ENCODE measurements around the gene MEF2B.
A peak's percentile ranks its signal among the peaks of the same experiment; 100 is the strongest.
"Not testable (repeated sequence)": the region's sequence is repeated elsewhere in the genome, so short reads cannot be mapped to it uniquely, and the experiment has no call there.

MEF2B gene

DNA sequence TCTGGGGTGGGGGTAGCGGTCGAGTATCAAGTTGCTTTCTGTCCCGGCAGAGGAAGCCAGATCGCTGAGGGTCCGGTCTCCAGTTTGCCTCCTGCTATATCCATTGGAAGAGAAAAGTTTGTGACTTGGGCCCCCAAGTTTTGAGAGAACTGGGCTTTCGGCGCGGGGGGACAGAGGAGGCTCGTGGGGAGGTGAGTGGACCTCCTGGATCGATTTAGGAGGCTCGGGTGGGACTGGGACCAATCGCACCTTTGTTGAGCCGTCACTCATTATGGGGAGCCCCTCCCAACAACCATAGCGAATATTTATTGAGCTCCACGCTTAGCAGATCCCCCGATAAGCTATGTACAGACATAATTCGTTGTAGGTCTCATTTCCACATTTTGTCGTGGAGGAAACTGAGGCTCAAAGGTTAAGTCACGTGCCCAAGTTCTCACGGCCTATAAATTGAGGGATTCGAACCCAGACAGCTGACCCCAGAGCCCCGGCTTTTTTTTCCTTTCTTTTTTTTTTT lies 22.9 kb upstream of the MEF2B start:
- DNase-seq: no peak

DNA sequence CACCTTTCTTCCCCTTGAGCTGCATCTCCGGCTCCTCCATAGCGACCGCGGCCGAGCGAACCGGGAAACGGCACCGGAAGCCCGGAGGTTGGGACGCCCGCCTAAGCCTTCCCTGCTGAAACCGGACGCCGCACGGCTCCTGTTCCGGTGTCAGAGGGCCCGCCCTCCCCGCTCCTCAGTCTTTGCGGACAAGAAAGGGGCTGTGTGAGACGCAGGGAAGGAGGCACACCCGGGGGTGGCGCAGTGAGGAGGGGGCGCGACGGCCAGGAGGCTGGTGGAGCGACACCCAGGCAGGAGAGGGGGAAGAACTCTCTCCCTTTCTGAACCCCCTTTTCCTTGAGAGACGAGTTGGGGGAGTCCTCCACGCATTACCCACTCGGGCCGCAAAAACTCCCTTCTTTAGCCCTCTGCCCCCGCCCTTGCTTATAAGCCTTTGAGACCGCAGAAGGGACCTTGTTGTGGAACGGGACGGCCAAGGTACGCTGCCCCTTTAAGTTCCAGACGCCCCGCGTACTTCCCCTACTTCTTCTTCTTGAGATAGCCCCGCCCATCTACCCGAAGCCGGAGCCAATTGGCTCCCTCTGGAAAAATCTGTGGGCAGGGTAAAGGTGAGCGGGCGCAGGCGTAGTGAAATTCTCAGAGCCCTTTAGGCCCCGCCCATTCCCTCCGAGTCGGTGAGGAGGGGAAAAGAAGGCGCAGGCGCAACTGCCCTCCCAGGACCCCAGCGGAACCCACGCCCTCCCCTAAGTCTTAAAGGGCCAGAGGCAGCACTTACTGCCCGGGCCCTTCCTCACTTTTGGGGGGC lies 22.2 kb upstream of the MEF2B start, which contains the start of the genes BORCS8 and RFXANK:
Gene BORCS8, minus strand, starts transcription at position 75 of the 805 bp plus-strand sequence. Its CDS starts 35 bp downstream, at position 40.
Gene RFXANK, plus strand, starts transcription at position 181 of the 805 bp plus-strand sequence. CDS start 1,689 bp downstream, outside the sequence.
- DNase-seq: peak; percentile 99

DNA sequence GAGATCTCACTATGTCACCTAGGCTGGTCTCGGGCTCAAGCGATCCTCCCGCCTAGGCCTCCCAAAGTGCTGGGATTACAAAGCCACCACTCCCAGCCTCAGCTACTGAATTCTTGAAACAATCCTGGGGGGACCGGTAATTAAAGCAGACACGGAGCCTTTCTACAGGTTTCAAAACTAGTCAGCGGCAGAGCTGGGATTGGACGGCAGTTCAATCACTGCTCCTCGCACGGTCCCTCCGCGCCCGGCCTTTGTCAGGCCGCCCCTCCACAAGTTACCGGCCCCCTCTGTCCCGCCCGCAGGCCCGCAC lies 21.7 kb upstream of the MEF2B start:
- no peak for DNase-seq

DNA sequence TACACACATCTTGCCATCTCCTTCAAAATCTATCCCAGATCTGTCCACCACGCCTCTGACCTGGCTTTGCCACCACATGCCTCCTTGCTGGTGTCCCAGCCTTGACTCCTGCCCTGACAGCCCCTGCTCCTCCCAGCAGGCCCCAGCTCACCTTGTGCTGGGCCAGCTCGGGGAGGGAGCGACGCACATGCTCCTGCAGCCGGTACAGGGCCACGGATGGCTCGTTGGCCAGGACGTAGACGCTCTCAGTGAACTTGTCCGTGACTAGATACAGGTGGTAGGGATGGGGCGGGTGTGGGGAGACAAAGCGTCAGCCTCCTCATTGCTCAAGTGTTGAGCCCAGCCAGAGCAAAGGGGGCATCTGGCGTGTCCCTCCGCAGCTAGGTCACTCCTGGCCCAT lies 16.7 kb upstream of the MEF2B start:
- no peak for DNase-seq

DNA sequence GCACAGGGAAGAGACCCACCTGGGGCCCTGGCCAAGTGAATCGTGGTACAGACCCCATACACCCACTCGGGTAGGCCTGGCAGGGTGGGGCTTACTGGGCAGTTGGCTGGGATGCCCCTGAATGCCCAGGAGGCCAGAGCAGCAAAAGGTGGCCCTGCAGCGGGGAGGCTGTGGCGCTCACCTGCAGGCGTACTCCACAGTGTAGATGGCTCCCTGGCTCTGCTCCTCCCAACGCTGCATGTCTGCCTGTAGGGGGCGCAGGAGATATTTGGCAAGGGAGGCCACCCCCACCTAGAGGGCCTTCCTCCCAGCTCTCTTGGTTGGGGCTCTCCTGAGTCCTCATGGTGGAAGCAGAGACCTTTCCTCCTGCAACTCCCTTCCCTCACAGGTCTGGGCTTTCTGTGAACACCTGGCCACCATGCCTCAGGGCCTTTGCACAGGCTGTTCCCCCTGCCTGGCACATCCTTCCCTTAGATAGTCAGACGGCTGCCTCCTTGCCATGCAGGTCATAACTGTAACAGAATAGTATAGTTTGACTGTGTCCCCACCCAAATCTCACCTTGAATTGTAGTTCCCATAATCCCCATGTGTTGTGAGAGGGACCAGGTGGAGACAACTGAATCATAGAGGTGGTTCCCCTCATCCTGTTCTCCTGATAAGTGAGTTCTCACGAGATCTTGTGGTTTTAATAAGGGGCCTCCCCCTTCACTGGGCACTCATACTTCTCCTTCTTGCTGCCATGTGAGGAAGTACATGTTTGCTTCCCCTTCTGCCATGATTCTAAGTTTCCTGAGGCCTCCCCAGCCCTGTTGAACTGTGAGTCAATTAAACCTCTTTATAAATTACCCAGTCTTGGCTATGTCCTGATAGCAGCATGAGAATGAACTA lies 16.0 kb upstream of the MEF2B start:
- DNase-seq: peak; percentile 75

DNA sequence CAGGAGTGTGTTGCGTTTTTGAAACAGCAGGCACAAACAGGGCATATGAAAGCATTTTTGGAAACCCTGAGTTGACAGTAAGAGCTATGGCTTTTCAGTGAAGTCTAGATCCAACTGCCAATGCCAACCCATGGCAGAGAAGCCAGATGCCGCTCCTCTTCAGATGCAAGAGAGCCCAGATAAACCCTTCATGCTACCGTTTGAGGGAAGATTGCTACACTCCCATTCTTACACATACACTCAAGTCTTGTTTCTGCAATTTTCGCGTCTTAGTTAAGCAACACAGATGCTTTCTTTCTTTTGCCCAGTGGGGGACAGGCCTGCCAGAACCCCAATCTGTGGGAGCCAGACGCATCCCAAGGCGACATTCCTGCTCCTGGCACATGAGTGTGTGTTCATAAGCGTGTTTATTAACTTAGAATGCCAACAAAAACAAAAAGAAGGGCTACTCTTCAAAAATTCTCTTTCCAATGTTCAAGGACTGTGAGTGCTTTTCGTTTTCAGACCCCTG lies 11.5 kb upstream of the MEF2B start:
- DNase-seq: no peak

DNA sequence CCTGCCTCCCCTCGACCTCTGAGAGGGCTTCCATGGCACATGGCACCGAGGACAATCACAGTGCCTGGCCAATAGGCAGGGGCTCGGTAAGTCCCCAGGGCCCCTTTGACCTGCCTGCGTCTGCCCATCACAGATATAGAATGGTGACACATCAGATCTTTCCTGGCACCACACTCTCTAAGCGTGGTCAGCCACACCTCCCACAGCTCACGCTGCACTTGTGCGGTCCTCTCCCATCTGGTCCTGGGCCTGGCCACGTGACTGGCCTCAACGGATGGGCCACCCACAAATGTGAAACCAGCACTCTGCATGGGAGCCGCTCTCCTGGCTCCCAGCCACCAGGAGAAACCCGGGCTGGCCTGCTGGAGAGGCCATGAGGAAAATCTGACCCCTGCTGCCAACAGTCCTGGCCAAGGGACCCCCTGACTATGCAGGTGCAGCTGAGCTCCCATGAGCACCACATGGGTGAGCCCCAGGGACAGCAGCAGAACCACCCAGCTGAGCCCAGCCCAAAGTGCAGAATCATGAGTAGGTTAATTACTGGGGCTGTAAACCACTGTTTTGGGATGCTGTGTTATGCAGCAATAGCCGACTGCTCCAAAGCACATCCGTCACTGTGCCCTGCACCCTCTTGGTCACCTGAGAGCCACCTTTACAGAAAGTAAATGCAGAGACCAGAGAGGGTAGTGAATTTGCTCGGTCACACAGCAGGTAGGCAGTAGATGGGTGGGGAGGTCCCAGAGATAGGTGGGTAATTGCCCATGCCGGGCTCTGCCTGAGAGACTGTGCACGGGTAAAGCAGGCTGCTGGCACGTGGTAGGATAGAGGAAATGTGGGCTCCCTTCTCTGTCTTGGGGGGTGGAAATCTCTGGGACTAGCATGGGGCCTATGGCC lies 9.7 kb upstream of the MEF2B start:
- DNase-seq: no peak

DNA sequence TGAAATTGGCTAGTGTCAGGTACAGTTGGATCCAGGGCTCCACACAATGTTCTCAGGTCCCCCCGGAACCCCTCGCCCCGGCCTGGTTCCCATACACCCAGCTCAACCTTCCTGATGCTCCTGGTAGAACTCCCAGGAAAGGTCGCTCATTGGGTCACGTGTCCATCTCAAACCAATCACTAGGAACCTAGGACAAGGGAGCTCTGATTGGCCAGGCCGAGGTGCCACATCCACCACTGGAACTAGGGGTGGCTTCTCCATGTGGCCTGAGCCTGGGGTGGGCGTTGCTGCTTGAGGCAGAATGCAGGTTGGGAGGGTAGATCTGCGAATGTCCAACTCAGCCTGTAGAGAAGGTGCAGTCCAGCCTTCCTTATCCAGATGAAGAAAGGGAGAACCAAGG lies 6.9 kb upstream of the MEF2B start:
- no peak for DNase-seq

DNA sequence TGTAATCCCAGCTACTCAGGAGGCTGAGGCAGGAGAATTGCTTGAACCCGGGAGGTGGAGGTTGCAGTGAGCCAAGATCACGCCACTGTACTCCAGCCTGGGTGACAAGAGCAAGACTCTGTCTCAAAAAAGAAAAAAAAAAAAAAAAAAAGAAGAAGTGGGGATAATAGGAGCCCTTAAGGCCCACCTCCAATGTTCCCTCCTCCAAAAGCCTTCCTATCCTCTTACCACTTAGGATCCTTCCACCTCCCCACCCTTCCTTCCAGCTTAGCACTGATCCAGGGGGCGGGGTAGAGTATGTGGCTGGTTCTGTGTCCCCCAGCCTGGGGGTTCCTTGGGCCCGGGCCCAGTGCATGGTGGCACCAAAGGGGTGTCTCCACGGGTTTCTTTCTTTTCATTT lies 3.2 kb upstream of the MEF2B start:
- DNase-seq: not testable (repeated sequence)

DNA sequence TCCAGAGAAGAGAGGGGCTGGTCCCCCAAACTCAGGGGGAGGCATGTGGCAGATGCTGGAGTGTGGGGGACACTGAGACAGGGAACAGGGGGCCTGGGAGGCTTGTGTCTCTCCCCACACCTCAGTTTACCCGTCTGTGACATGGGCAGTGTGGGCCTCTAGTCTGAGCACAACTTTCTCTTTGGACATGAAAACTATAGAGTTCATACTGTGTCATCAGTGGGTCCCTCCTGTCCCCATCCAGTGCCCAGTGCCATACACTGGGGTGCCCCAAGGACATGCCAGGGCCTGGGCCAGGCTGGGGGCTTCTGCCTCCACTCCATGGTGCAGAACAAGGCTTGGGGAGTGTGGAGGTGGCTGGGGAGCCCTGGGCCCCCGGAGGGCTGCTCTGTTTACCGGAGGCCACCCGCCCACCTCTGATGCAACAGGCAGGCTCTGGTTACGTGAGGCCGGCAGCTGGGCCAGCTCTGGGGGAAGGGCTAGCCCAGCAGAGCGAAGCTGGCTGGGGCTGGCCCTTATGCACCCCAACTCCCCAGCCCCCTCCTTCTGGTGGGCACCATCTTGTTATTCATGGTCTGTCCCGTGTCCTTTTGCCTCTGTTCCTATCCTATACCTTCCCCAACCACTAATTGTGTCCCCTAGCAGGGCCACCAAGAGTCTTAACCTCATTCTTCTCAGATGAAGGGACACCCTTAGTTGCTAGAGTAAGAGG lies 1.9 kb upstream of the MEF2B start:
- no peak for DNase-seq

DNA sequence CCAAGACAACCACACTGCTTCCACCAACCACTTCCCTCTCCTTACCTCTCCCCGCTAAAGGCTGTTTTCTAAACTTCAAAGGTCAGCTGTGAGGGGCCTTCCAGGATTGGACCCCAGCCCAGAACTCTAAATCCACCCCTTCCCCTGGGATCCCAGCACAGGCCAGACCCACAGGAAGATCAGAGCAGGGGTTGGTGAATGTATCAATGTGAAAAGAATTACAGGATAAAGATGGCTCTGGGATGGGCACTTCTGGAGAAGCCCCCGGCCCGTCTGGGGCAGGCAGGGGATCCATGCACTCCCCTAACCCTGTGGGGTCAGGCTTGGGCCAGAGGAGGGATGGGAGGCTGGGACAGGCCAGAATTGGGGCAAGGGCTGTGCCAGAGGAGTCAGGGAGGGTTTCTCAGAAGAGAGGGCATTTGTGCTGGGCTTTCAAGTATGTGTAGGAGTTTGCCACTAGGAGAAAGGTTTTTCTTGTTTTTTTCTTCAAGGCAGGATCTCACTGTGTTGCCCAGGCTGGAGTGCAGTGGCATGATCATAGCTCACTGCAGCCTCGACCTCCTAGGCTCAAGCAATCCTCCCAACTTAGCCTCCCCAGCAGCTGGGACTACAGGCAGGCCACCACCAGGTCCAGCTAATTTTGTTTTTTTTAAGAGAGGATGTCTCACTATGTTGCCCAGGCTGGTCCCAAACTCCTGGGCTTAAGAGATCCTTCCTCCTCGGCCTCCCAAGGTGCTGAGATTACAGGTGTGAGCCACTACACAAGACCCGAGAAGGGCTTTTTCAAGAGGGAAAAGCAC lies 1.0 kb upstream of the MEF2B start:
- no peak for DNase-seq

DNA sequence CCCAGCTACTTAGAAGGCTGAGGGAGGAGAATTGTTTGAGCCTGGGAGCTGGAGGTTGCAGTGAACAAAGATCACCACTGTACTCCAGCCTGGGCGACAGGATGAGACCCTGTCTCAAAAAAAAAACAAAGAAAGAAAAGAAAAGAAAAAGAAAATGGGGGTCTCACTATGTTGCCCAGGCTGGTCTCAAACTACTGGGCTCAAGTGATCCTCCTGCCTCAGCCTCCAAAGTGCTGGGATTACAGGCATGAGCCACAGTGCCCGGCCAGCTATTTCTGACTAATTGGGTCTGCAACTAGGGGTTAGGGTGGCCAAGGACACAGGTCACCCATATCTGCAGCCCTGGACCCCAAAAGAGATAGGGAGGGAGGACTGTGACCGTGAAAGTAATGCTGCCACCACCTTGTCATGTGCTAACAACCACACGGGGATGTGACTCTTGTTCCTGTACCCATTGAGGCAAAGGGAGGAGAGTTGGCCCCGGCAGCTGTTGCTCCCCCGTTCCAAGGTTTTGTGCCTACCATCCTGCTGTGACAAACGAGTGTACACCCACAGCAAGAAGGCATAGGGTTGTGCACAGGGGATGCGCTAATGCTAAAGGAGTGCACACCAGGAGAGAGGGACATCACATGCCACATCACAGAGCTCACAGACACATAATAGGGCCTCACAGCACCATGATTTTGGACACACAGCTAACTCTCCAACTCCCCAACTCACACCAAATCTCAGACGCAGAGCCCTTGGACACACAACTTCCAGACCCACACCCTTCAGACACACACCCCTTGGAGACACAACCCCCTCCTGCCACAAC lies 619 bp downstream of the MEF2B start:
- DNase-seq: no peak

DNA sequence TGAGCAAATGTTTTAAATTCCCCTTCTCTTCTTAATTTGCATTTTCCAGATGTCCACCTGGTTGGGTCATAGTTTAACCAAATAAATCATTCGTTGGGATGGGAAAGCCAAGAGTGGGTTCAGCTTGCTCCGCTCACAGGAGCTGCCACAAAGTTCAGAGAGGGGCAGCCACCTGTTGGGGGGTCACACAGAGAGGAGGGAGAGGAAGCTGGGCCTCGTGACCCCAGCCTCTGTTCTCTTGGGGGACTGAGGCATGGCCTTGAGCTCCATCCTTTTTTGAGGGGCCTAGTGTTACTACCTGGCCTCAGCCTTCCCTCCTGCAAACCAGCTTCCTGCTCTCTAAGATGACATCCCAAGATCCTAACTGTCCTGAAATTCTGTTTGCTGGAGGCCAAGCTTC lies 2.5 kb downstream of the MEF2B start:
- DNase-seq: no peak

DNA sequence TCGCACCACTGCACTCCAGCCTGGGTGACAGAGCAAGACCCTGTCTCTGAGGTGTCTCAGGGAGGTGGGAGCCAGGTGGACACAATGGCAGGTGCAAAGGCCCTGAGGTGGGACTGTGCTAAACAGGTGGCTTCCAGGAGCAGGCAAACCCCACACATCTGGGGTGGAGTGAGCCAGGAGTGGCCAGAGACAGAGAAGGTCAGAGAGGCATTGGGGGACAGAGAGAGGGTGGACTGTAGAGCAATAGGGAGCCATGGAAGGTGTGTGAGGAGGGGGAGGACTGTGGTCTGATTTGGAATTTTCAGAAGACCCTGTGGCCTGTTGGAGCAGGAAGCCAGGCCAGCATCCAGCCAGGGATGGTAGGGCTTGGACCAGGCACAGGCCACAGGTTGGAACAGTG lies 4.7 kb downstream of the MEF2B start:
- DNase-seq: no peak

DNA sequence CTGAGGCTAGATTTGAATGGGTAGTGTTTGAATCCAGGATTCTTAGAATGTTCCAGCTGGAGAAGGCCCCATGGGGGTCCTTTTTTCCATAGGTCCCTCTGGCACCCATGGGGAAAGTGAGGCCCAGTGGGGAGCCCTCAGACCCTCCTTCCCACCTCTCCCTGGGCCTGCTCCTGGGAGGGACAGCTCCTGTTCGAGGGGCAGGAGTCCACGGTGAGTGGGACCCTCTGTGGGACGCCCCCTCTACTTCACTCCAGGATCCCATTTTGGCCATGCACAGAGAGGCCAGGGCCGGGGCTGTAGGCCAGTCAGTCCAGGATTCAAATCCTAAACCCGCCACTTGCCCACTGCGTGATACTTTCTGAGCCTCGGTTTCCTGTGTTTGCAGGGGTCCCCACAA lies 7.6 kb downstream of the MEF2B start:
- no peak for DNase-seq

DNA sequence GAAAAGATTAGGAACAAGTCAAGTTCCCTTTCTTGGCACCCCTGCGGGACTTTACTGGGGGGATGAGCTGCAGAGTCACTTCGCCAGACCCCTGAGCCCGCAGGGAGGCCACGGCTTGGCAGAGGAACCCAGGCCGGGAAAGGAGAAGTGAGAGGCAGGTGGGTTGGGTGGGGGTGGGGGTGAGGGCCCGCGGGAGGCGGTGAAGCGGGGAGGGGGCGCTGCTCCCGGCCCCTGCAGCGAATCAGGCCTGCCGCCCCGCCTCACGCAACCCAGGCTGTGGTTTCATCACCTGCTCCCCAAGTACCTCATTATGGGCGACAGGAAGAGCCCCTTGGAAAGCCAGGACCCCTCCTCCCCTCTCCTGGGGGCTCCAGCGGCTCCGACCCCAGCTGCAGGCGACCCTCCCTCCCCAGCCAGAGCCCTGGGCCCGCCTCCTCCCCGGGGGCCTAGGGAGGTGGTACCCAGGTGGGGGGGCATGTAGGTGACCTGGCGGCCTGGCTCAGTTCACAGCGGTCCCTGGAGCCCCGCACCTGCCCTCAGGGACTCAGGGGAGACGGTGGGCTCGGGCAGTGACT lies 9.5 kb downstream of the MEF2B start:
- no peak for DNase-seq

DNA sequence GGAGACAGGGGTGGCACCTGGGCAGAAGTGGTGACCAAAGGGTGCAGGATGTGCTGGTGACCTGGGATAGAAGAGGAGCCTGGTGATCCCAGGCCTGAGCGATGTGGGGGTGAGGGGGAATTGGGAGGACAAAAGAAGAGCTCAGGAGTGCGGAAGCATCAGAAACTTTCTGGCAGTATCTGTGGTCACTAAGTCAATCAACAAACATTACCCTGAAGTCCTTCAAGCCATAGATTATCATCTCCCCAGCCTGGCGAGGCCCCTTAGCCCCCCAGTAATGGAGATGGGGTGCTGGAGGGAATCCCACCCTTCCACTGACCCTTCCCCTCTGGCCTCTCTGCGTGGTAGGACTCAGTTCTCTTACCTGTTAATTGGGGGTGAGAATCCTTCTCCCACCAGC lies 10.5 kb downstream of the MEF2B start:
- DNase-seq: no peak

DNA sequence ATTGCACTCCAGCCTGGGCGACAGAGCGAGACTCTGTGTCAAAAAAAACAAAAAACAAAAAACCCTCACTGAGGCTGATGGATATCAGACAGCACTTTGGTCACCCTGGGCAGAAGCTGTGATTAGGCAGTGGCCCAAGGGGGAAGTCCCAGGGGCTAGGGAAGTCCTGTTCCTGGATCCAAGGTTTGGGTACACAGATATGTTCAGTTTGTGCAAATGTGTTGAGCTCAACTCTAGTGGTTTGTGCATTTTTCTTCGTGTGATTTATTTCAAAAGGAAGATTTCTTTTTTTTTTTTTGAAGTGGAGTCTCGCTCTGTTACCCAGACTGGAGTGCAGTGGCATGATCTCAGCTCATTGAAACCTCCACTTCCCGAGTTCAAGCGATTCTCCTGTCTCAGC lies 12.3 kb downstream of the MEF2B start:
- no peak for DNase-seq

DNA sequence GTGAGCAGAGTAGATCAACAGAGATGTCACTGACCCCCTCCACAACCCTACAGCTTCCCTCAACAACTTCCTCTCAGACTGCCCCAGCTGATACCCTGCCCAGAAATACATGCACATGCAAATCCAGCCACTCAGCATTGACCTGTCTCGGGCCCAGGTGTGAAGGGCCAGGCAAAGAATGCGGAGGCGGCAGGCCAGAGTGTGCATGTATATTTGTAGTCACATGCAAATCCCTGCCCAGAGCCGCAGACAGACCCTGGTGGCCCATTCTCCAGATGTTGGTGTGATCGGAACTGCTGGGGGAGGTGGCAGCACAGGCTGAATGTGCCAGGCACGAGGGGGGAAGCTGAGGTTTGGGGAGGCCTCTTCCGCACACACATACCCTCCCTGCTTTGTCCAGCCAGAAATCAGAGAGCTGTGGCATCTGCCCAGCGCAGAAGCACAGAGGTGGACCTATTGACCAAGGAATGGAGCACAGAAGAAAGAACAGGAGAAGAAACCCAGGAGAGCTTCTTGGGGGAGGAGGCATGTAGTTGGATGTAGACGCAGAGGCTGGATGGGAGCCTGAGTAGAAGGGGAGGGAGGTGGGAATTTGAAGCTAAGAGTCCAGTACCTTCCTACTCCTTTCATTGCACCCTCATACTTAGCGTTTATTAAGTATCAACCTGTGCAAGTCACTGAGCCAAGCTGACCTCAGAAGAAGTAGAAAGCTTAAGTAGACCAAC lies 14.4 kb downstream of the MEF2B start:
- DNase-seq: no peak

Measured in CD4-positive, alpha-beta T cell treated with Interleukin-17A for 4 hours (primary cell).